ENCODE data around the gene CLEC7A.

- no peak for TF ChIP-seq CTCF (IDR thresholded peaks at IDR 0.05)
- TF ChIP-seq POLR2AphosphoS5 (IDR thresholded peaks at IDR 0.05; ENCODE audit: low read depth, low read length): no peak
- no peak for TF ChIP-seq SIN3A (IDR thresholded peaks at IDR 0.05; ENCODE audit: borderline replicate concordance, insufficient read depth, low read depth, low read length)
- no peak for TF ChIP-seq TCF7L2 (IDR thresholded peaks at IDR 0.05; ENCODE audit: low read depth, low read length)
Measured at GRCh38 chr12:10067942-10068341, 62.1 kb downstream of the CLEC7A start.

Measured in Panc1 (cell line).